ENCODE measurements around the gene ZBTB26. TPM values are rescaled to one million over a fixed set of nuclear protein-coding genes. Genes with fewer than 3 reads are reported as not detected.
A peak's percentile ranks its signal among the peaks of the same experiment; 100 is the strongest.
"Not testable (repeated sequence)": the region's sequence is repeated elsewhere in the genome, so short reads cannot be mapped to it uniquely, and the experiment has no call there.

The ZBTB26 gene
- total RNA-seq, 1 donor from 2014 or later, result 5.4 TPM

DNA sequence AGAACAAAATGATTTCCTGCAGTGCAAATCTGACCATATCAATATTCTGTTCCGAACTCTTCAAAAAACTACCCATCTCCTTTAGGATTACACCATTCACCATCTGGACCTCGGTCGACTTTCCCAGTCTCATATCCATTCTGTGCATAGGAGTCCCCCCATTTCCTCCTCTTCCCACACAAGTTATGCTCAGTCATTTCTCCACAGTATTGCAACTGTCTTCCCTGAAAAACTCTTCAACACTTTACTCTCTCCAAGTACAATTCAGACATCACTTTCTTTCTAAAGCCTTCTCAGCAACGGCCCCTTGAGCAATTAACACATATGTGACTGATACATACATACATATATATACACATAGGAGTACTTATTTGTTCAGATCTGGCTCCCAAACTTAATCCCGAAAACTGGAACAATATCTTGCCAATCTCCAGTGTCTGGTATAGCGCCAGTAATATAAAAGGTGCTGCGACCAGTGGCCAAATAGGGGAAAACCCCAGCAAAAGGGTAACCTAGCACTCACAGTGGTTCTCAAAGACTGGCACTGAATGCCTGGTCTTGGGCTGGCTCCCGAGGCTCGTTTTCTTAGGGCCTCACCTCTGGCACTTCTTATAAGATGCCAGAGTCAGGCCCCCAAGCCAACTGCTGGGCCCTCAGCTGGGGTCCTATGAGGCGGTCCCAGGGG is 629 bp downstream of the ZBTB26 start:
- ATAC-seq (no peak), DNase-seq (no peak)
- intact Hi-C loops (cut with micrococcal nuclease), result no loop called here

- ATAC-seq (no peak), DNase-seq (no peak)
- intact Hi-C loops (cut with micrococcal nuclease), result no loop called here
Measured at GRCh38 chr9:122929796-122930354, 1.4 kb downstream of the ZBTB26 start.

DNA sequence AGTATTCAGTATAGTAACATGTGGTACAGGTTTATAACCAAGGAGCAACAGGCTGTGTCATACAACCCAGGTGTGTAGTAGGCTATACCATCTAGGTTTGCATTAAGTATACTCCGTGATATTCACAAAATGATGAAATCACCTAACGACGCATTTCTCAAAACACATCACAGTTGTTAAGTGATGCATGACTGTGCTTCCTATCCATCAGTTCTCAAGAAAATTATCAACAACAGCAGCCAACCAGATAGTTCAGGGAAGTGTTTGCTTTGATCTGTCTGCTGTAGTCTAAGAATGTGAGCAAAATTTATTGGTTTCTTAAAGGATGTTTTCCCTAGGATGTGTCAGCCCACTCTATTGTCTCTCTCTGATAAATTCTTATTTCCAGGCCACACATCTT is 7.4 kb downstream of the ZBTB26 start:
- DNase-seq, result no peak
- no peak for ATAC-seq
- intact Hi-C loops (cut with micrococcal nuclease), result no loop called here

- DNase-seq, result no peak
- intact Hi-C loops (cut with micrococcal nuclease), result no loop called here
- ATAC-seq, result no peak
Measured at GRCh38 chr9:122922713-122923112, 8.6 kb downstream of the ZBTB26 start.

DNA sequence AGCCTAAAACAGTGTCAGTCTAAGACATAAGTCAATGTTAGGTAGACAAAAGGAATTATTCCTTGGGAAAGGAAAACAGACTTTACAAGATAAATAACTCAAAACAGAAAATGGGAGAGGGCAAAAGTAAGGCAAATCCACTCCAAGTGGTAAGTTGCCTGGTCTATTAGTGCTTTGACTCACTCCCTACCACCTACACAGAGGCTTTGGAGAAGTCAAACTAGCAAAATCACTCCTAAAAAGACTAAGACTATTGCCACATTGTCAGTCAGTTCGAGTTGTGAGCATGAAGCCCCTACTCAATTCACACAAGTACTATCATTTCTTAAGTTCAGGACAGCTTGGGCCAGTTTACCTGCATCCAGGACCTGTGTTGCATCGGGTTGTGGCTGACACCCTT is 13.0 kb downstream of the ZBTB26 start:
- no peak for ATAC-seq
- intact Hi-C loops (cut with micrococcal nuclease), result no loop called here
- DNase-seq, result no peak

GRCh38 chr9:122912964-122913673 is 18.2 kb downstream of the ZBTB26 start, which contains the start of gene ZBTB6:
ZBTB6 (minus strand) TSS chr9:122913323; CDS start chr9:122912072, 1,251 bp downstream.
- peak; percentile 99 for ATAC-seq
- intact Hi-C loops (cut with micrococcal nuclease), result no loop called here

GRCh38 chr9:122912671-122912963 is 18.7 kb downstream of the ZBTB26 start:
- no peak for DNase-seq
- ATAC-seq, result no peak
- intact Hi-C loops (cut with micrococcal nuclease), result no loop called here

More at GRCh38 chr9:122912964-122913673, 18.2 kb downstream of the ZBTB26 start, which contains the start of gene ZBTB6:
- peak; percentile 68 for DNase-seq

GRCh38 chr9:122906122-122906521 is 25.2 kb downstream of the ZBTB26 start:
- ATAC-seq; intact Hi-C loops (cut with micrococcal nuclease): not testable (repeated sequence)

GRCh38 chr9:122904823-122905710 is 26.2 kb downstream of the ZBTB26 start, which contains the start of gene RC3H2:
RC3H2 (minus strand) TSS chr9:122905359; CDS start chr9:122897509, 7,850 bp downstream.
- DNase-seq (peak; percentile 97), ATAC-seq (peak; percentile 98)
- intact Hi-C loops (cut with micrococcal nuclease), result no loop called here

More at GRCh38 chr9:122906122-122906521, 25.2 kb downstream of the ZBTB26 start:
- not testable (repeated sequence) for DNase-seq

DNA sequence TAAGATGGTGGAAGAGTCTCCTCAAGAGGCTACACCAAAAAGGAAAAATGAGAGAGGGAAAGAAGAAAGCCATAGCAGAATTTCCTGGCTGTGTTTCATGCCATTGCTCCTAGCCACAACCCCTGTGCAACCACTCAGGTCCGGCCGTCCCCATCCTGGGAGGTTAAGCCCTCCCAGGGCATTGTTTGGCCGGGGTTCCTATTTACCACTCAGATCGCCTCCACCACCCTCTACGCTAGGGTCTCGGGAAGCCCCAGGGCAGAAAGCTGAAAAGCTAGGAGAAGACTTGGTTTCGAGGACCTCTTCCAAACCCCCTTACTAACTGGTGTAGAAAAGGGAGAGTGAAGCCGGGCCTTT is 26.9 kb downstream of the ZBTB26 start:
- intact Hi-C loops (cut with micrococcal nuclease), result no loop called here
- DNase-seq (no peak), ATAC-seq (peak; percentile 51)

DNA sequence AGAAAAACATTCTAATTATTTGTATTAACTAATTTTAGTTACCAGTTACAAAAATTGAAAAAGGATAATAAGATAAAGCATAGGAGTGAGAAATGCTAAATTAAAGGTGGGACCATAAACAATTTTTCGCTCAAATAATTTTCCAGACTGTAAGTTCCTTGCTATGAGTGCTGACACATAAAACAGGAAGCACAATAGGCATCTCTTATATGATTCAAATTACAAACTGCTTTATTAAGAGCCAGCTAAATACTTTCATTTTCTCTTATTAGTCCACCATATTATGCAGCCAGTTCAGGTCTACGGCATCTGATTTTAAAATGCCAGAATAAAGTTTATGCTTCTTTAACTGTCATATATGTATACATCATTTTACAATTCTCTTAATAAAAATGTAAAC is 30.5 kb downstream of the ZBTB26 start:
- intact Hi-C loops (cut with micrococcal nuclease), result no loop called here
- no peak for DNase-seq
- ATAC-seq, result no peak

- intact Hi-C loops (cut with micrococcal nuclease), result no loop called here
- ATAC-seq, result no peak
- DNase-seq, result no peak
Measured at GRCh38 chr9:122897969-122898368, 33.3 kb downstream of the ZBTB26 start.

GRCh38 chr9:122888480-122888879 is 42.8 kb downstream of the ZBTB26 start:
- no peak for DNase-seq
- intact Hi-C loops (cut with micrococcal nuclease), result no loop called here
- ATAC-seq, result no peak

DNA sequence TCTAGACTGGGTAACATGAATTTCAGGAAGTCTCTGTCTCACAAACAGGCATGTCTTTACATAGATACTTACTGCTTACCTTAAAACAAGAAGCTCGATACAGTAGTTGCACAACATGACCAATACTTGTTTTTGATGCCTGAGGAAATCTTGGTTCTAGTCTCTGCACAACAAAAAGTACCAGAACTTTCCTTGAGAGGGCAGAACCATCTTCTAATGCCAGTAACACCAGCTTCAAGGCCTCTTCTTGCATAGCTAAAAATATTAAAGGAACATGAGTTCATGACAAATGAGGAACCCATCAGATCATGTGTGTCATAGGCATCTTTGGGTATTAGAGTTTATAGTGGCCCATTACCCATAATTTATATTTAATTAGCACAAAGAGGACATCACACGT is 48.2 kb downstream of the ZBTB26 start:
- ATAC-seq (no peak), DNase-seq (no peak)
- intact Hi-C loops (cut with micrococcal nuclease), result no loop called here

GRCh38 chr9:122879443-122879842 is 51.9 kb downstream of the ZBTB26 start:
- intact Hi-C loops (cut with micrococcal nuclease), result no loop called here
- DNase-seq (no peak), ATAC-seq (no peak)

- intact Hi-C loops (cut with micrococcal nuclease), result no loop called here
- no peak for DNase-seq
- no peak for ATAC-seq
Measured at GRCh38 chr9:122875523-122875922, 55.8 kb downstream of the ZBTB26 start.

DNA sequence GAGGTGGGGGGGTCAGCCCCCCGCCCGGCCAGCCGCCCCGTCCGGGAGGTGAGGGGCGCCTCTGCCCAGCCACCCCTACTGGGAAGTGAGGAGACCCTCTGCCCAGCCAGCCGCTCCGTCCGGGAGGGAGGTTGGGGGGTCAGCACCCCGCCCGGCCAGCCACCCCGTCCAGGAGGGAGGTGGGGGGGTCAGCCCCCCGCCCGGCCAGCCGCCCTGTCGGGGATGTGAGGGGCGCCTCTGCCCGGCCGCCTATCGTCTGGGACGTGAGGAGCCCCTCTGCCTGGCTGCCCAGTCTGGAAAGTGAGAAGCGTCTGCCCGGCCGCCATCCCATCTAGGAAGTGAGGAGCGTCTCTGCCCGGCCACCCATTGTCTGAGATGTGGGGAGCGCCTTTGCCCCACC is 64.0 kb downstream of the ZBTB26 start:
- ATAC-seq; intact Hi-C loops (cut with micrococcal nuclease); DNase-seq: not testable (repeated sequence)

DNA sequence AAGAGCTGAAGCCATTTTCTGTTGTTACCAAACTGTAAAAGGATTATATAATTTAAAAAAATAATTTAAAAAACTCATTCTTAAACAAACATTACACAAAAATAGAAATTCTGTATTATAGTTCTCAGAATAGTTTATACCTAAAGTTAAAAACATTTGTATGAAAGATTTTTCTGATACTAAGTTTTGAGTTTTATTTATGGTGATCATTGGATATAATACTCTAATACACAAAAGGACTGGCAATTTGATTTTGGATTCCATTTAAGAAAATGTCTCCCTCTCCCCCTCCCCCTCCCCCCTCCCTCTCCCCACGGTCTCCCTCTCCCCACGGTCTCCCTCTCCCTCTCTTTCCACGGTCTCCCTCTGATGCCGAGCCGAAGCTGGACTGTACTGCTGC is 65.2 kb downstream of the ZBTB26 start:
- ATAC-seq (no peak), DNase-seq (no peak)
- intact Hi-C loops (cut with micrococcal nuclease), result no loop called here

Data from left ventricle myocardium superior (tissue), 1 donor.